Stimulated activated CD8-positive, alpha-beta memory T cell treated with anti-CD3 and anti-CD28 coated beads, Interleukin-4, amount 100 ng/mL, for 48 hours (primary cell): ENCODE data around the gene DCP1B.

Experiments used
- DNase-seq: peaks from one replicate; pipeline ENCODE4 v3.0.0-alpha.2; 2020

Gene DCP1B

GRCh38 chr12:1934068-1934467, 70.2 kb downstream of the DCP1B start:
- DNase-seq = peak; percentile 9

GRCh38 chr12:1933342-1934051, 70.8 kb downstream of the DCP1B start:
- peak; percentile 12 for DNase-seq

GRCh38 chr12:1932264-1932777, 71.9 kb downstream of the DCP1B start:
- no peak for DNase-seq

GRCh38 chr12:1931642-1932041, 72.6 kb downstream of the DCP1B start:
- no peak for DNase-seq

GRCh38 chr12:1930803-1931597, 73.3 kb downstream of the DCP1B start:
- DNase-seq = no peak

GRCh38 chr12:1929985-1930802, 74.1 kb downstream of the DCP1B start:
- no peak for DNase-seq

GRCh38 chr12:1929241-1929984, 74.8 kb downstream of the DCP1B start:
- no peak for DNase-seq

GRCh38 chr12:1928439-1929121, 75.7 kb downstream of the DCP1B start:
- DNase-seq = peak; percentile 12

- DNase-seq = peak; percentile 4
Measured at GRCh38 chr12:1927751-1928351, 76.4 kb downstream of the DCP1B start.

GRCh38 chr12:1927051-1927680, 77.1 kb downstream of the DCP1B start:
- DNase-seq = peak; percentile 16

GRCh38 chr12:1926251-1926657, 78.0 kb downstream of the DCP1B start:
- DNase-seq = peak; percentile 13

GRCh38 chr12:1925684-1926006, 78.6 kb downstream of the DCP1B start:
- peak; percentile 11 for DNase-seq

GRCh38 chr12:1924996-1925683, 79.1 kb downstream of the DCP1B start:
- peak; percentile 16 for DNase-seq

- peak; percentile 8 for DNase-seq
Measured at GRCh38 chr12:1922985-1923384, 81.3 kb downstream of the DCP1B start.

GRCh38 chr12:1922075-1922709, 82.1 kb downstream of the DCP1B start:
- peak; percentile 14 for DNase-seq

- DNase-seq = peak; percentile 18
Measured at GRCh38 chr12:1920971-1921370, 83.3 kb downstream of the DCP1B start.

- peak; percentile 11 for DNase-seq
Measured at GRCh38 chr12:1920436-1920835, 83.8 kb downstream of the DCP1B start.

- DNase-seq = no peak
Measured at GRCh38 chr12:1919763-1920162, 84.5 kb downstream of the DCP1B start.

- DNase-seq = peak; percentile 16
Measured at GRCh38 chr12:1919284-1919683, 85.0 kb downstream of the DCP1B start.

GRCh38 chr12:1918884-1919236, 85.4 kb downstream of the DCP1B start:
- peak; percentile 12 for DNase-seq
